HG03139 (cell line): Measurements from ENCODE around the gene FGGY.
"Not testable (repeated sequence)": the region's sequence is repeated elsewhere in the genome, so short reads cannot be mapped to it uniquely, and the experiment has no call there.

Experiments
- ATAC-seq: cut with Tn5 transposase; IDR thresholded peaks from one replicate; pipeline ENCODE4 v1.9.1; 2021; ENCODE audit not compliant: unreplicated experiment

Gene FGGY

DNA sequence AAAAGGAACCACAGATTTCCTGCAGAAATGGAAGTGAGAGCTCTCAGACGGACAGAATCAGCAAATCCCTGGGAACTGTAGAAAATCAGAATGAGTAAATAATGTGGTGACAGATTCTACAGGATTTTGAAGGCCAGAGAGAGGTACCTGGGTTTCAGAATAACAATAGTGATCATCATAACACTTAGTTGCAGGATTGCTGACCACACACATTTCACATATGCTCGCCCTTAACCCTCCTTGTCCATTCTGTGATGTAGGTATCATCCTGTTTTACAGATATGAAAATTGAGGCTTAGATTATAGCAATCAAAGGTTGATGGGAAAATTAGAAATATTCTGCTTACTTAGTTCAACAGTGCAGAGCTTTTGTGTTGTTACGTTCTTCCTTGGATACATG, 419.9 kb downstream of the FGGY start:
- no peak for ATAC-seq

- no peak for ATAC-seq
Observed at GRCh38 chr1:59718064-59718988, 421.4 kb downstream of the FGGY start.

- no peak for ATAC-seq
Observed at GRCh38 chr1:59718989-59719360, 422.1 kb downstream of the FGGY start.

DNA sequence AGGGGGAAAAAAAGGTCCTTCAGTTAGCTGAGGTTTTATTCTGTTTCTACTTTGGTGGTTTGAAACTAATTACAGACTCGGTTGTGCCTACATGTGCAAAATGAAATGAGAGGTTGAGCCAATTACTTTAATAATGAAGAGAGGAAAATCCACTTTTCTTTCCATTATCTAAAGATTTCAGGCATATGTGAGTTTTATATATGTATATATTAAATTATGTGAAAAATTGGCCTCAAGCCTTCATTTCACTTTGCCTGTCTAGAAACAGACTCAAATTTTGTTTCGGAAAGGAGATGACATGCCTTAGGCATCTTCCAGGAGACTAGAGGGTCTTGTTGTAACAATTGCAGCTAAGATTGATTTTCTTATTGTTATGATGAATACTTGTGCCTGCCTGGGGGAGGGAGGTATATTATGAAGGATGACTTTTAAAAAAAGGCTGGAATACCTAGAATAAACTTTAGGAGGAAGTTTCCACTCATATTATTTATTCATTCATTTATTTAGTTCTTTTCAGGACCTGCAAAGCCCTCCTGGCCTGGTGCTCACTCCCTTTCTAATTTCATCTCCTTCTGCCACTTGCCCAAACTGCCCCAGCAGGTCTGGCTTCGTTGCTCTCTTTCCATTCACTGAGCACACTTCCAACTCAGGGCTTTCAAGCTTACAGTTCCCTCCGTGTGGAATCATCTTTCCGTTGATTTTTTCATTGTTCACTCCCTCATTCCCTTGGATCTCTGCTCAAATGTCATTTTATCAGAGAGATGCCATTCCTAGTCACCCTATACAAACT, 423.6 kb downstream of the FGGY start:
- ATAC-seq = no peak

GRCh38 chr1:59730302-59730701, 433.4 kb downstream of the FGGY start:
- no peak for ATAC-seq

DNA sequence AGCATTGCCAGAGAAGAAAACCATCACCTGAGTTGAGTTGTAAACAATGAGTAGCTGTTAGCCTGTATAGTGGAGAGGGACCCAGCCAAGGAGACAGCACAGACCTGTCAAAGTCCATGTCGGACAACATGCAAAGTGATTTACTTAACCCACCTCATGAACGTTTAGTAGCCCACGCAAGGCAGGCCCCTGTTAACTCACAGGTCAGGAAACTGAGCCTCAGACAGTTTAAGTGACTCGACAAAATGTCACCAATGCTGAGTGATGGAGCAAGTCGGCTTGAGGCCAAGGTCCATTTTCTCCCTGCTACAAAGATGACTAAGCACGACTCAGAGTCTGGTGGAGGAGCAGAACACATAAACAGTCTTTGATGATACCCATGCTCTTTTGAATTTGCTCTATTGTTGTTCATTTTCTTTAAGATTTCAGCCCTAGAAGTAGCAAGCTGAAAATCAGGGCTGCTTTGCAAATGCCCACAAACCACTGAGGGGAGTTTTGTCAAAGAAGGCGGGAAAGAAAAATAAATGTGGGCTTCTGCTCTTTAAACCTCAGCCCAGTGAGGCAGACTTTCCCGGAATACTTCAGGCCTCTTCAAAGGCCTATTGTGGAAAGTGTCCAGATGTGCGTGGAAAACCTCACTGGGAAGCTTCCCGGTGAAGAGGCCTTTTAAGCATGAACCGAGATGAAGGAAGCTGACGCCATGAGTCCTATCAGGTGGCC, 434.0 kb downstream of the FGGY start:
- ATAC-seq = no peak

DNA sequence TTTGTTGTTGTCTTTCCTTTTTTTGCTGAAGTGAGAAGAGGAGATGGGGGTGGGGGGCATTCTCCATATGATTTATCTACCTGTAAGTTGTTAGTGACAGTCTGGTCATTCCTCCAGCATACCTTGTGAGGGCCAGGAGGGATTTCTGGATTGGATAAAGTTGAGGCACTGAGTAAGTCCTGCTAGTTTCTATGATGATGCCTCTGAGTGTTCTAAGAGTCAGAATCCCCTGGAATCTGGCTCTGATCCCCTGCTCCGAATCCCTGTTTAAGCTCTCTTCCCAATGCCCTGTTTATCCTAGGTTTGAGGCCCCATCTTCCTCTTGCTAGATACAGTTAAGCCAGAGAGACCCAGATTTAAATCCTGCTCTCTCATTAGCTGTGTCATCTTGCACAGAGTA, 434.7 kb downstream of the FGGY start:
- no peak for ATAC-seq

DNA sequence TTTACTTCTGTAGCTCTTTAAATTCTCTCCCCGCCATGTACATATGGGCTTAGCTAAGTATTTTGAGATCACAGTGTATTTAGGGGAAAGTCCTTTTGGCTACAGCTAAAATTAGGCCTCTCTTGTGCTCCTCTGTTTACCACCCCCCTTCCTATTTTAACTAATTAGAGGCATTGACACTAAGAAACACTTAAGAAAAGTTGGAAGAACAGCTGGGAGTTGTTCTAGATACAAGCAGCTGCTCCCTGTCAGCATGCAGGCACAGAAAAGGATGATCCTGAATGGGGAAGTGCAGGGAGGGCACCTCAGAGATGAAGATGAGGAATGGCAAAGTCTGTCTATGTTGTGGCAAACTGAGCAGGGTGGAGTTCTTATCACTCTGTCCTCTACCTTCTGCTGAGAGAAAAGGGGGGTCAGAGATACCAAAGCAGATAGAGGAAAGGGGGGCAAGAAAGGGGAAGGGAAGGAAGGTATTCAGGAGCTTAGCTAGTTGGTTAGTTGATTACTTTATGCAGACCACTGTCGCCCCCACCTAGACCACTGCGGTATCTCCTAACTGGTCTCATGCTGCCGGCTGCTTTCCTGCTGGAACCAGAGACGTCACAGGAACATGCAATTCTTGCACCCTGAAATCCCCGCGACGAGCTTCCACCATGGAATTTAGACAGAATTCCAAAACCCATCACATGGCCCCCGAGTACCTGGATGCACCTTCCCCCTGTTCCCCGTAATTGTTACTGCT, 435.5 kb downstream of the FGGY start:
- no peak for ATAC-seq

DNA sequence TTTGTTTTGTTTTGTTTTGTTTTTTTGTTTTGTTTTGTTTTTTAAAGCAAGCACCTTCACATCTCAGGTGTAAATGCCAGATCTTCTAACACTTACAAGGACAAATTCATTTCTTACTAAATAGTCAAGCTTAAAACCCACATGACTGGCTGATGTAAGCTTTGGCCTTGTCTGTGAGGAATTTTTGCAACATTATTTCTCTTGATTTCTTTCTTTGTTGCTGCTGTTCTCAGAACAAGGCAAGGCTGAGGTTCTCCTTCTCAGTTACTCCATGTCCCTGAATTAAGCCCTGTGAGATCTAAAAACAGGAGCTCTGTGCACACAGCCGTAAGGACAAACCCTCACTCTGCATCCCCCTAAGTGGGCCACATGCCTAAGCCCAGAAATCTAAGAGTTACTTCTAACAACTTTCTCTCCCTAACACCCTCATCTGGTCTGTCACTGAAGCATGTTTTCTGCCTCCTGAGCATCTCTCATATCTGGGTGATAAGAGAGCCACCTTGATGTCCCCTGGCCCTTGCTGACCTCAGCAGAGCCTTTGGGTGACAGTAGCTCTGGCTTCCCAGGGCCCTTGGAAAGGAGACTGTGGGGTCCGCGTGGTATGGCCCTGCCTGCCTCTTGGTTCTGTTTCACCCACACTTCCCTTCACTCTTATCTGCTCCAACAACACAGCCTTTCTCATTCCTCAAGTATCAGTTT, 436.7 kb downstream of the FGGY start:
- no peak for ATAC-seq

GRCh38 chr1:59735927-59736326, 439.0 kb downstream of the FGGY start:
- not testable (repeated sequence) for ATAC-seq

DNA sequence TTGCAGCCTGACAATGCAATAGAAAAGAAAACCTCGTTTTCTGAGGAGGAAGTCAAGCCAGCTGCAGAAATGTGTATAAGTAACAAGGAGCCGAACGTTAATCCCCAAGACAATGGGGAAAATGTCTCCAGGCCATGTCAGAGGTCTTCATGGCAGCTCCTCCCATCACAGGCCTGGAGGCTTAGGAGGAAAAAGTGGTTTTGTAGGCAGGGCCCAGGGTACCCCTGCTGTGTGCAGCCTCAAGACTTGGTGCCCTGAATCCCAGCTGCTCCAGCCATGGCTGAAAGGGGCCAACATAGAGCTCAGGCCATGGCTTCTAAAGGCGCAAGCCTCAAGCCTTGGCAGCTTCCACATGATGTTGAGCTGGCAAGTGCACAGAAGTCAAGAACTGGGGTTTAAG, 439.9 kb downstream of the FGGY start:
- ATAC-seq = no peak

GRCh38 chr1:59737638-59738037, 440.7 kb downstream of the FGGY start:
- ATAC-seq = no peak

GRCh38 chr1:59738152-59738551, 441.3 kb downstream of the FGGY start:
- no peak for ATAC-seq

- ATAC-seq = no peak
Observed at GRCh38 chr1:59738591-59739015, 441.7 kb downstream of the FGGY start.

GRCh38 chr1:59739111-59739510, 442.2 kb downstream of the FGGY start:
- no peak for ATAC-seq

DNA sequence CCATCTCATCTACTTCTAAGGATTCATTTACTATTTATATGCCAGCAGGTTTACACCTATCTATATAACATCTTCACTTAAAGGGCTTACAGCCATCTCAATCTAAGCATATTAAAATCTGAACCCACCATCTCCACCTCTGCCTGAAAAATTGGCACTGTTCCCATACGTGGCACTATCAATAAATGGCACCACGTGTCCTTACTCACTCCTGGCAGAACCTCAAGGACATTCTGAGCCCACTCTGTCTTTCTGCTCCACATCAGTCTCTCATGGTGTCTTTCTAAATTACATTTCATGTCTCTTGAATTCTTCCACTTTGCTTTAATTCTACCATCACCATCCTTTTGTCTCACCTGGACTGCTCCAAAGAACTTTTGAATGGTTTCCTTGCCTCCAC, 445.6 kb downstream of the FGGY start:
- no peak for ATAC-seq

DNA sequence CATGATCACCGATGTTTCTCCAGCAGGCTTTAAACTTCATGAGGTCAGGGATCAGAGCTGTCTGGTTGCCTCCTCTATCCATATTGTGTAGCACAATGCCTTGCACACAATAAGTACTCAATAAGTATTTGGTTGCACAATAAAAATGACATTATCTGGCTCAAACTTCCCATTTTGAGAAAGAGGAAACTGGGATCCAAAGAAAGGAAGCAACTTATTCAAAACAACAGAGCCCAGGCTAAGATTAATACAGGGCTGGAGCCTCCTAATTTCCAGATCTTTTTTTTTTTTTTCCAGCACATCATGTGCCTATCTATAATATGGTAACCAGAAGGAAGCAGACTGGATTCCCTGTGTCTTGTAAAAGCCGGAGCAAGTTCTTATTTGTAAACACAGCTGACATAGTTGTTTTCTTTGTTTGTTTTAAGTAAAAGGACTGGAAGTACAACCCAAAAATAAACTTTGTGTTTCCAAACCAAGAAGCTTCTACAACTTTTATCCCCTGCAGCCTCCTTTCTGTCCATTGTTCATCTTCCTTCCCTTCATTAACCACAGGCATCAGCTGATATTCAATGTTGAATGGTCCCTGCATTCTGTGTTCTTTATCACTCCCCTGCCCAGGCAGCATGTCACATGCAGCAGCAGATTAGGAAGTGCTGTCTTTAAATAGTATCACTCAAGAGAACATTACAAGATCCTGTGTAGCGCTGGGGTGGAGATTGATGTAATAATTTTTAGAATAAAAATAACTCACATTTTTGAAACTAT, 446.6 kb downstream of the FGGY start:
- no peak for ATAC-seq

GRCh38 chr1:59747420-59748024, 450.6 kb downstream of the FGGY start:
- ATAC-seq = no peak

- no peak for ATAC-seq
Observed at GRCh38 chr1:59748123-59748522, 451.2 kb downstream of the FGGY start.
